HepG2 (cell line): ENCODE results near the gene LRIG1. TPM values are rescaled to one million over a fixed set of nuclear protein-coding genes. Genes with fewer than 3 reads are reported as not detected.

Source experiments
- ATF7-NPFF ChIP-seq: sonication (generic); formaldehyde crosslinking; IDR thresholded peaks from 2 replicates; pipeline ENCODE4 v1.8.1; 2023; ENCODE audit warnings: mild to moderate bottlenecking, low read depth, missing genetic modification reagents, moderate library complexity
- CC2D1A ChIP-seq: sonication (generic); formaldehyde crosslinking; IDR thresholded peaks from 2 replicates; pipeline ENCODE4 v1.8.1; 2023; ENCODE audit warnings: mild to moderate bottlenecking, missing genetic modification reagents
- DR1 ChIP-seq: sonication (generic); formaldehyde crosslinking; IDR thresholded peaks from 2 replicates; pipeline ENCODE4 v1.8.0; 2021; ENCODE audit warnings: mild to moderate bottlenecking, missing genetic modification reagents, inconsistent platforms
- HCFC1 ChIP-seq: fragments of 150-350 bp; IDR thresholded peaks from 2 replicates; pipeline ENCODE4 v1.6.1; 2014; ENCODE audit warnings: low read depth, low read length
- MBD4 ChIP-seq: IDR thresholded peaks from 2 replicates; pipeline ENCODE4 v1.6.1; 2012; ENCODE audit warnings: low read length, inconsistent platforms, borderline replicate concordance
- MIER3 ChIP-seq: IDR thresholded peaks from 2 replicates; pipeline ENCODE4 v1.6.1; 2016; ENCODE audit warnings: missing compliant biosample characterization, borderline replicate concordance
- NR1H2 ChIP-seq: sonication (generic); formaldehyde crosslinking; IDR thresholded peaks from 2 replicates; pipeline ENCODE4 v1.8.1; 2022; ENCODE audit warnings: low read depth, missing genetic modification reagents, borderline replicate concordance
- ONECUT2 ChIP-seq: sonication (generic); formaldehyde crosslinking; IDR thresholded peaks from 2 replicates; pipeline ENCODE4 v1.4.0; 2020; ENCODE audit warnings: missing genetic modification reagents
- PCBP1 ChIP-seq: fragments of 200-400 bp; formaldehyde crosslinking; IDR thresholded peaks from 2 replicates; pipeline ENCODE4 v1.6.1; 2017; ENCODE audit warnings: mild to moderate bottlenecking, low read depth, low read length, borderline replicate concordance
- WIZ ChIP-seq: sonication (generic); formaldehyde crosslinking; IDR thresholded peaks from 2 replicates; pipeline ENCODE4 v1.5.1; 2020; ENCODE audit warnings: mild to moderate bottlenecking, missing genetic modification reagents
- ZBTB38 ChIP-seq: sonication (generic); formaldehyde crosslinking; IDR thresholded peaks from 2 replicates; pipeline ENCODE4 v1.5.1; 2020; ENCODE audit warnings: mild to moderate bottlenecking, missing genetic modification reagents
- ZFP62 ChIP-seq: sonication (generic); formaldehyde crosslinking; IDR thresholded peaks from 2 replicates; pipeline ENCODE4 v1.4.0; 2020; ENCODE audit warnings: missing genetic modification reagents
- ZNF292 ChIP-seq: sonication (generic); formaldehyde crosslinking; IDR thresholded peaks from 2 replicates; pipeline ENCODE4 v1.8.1; 2022; ENCODE audit warnings: mild to moderate bottlenecking, low read depth, missing genetic modification reagents, borderline replicate concordance
- ZNF343 ChIP-seq: sonication (generic); formaldehyde crosslinking; IDR thresholded peaks from 2 replicates; pipeline ENCODE4 v1.4.0; 2020; ENCODE audit warnings: mild to moderate bottlenecking, missing genetic modification reagents
- polyA plus RNA-seq, 8 experiments: library from polyadenylated mRNA; depleted of rRNA in 3 of 8; stranded (reverse) in 7 of 8; unstranded in 1 of 8; fragments of >200 nt; fragmentation: Illumina TruSeq in 4 of 8; extraction: Trizol in 4 of 8; gene quantifications; 2 replicates each; pipeline versions ENCODE4 v1.2.1 to v1.2.3, GENCODE V29; 2011 to 2016; ENCODE audit warnings: low read depth in 4 of 8, missing spikeins in 1 of 8, mixed read lengths in 1 of 8; ENCODE audit not compliant: insufficient read depth in 1 of 8
- total RNA-seq, 5 experiments: library from RNA; depleted of rRNA; stranded (reverse); fragments of >200 nt; fragmentation: Illumina TruSeq; extraction: Trizol; gene quantifications; 2 replicates each; pipeline ENCODE4 v1.2.3, GENCODE V29; 2016; ENCODE audit warnings: low read depth in 1 of 5
- TF ChIP-seq, protein P1 (sequence below): sonication (generic); formaldehyde crosslinking; IDR thresholded peaks from 2 replicates; pipeline ENCODE4 v1.4.0; 2020; ENCODE audit warnings: missing genetic modification reagents
- TF ChIP-seq, protein P2 (sequence below): sonication (generic); formaldehyde crosslinking; IDR thresholded peaks from 2 replicates; pipeline ENCODE4 v1.4.0; 2020; ENCODE audit warnings: missing genetic modification reagents, mild to moderate bottlenecking, borderline replicate concordance
- TF ChIP-seq, protein P3 (sequence below): sonication (generic); formaldehyde crosslinking; IDR thresholded peaks from 2 replicates; pipeline ENCODE4 v1.5.1; 2020; ENCODE audit warnings: mild to moderate bottlenecking, missing genetic modification reagents, moderate library complexity
- TF ChIP-seq, protein P4 (sequence below): sonication (generic); formaldehyde crosslinking; IDR thresholded peaks from 2 replicates; pipeline ENCODE4 v1.5.1; 2020; ENCODE audit warnings: mild to moderate bottlenecking, missing genetic modification reagents

LRIG1 gene
- total and polyA plus RNA-seq, 2 of the 13 experiments (the other 11 are each of a cell fraction or from before 2014, with no cell fraction given): 17.8 to 24.8 TPM

DNA sequence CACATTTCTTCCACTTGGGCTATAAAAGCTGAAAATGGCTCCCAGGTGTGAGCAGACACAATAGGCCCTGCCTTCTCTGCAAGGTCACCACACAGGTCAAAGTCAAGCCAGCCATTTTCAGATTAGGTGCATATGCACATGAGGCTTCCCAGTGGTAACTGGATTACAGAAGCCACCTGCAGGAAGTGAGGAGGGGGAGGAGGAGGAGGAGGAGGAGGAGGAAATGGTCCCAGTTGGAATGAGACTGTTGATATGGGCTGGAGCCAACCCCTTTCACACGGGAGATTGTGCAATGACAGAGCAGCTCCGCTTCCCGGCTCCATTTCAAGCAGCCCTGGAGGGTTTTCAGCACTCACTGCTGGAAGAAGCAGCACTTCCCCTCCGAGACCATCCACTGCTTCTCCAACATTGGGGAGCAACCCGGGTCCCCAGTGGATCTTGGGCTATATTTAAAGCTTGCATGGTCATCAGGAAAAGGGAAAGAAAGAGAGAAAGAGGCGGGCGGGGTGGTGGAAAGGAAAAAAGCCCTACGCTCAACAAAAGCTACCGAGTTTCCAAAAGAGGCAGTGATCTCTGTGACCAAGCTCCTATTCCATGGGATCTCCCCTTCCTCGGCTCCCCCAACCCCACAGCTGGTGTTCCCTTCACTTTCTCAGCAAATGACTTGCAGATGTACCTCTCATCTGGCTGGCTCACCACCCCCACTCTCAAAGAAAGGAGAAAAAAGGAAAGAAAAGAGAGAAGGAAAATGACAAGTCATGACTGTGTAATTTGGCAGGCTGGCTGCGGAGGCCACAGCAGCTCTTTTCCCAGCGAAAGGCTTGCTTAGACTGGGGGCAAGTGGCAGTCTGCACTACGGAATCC, 58.3 kb downstream of the LRIG1 start (continued):
- TF ChIP-seq, protein P1, sequence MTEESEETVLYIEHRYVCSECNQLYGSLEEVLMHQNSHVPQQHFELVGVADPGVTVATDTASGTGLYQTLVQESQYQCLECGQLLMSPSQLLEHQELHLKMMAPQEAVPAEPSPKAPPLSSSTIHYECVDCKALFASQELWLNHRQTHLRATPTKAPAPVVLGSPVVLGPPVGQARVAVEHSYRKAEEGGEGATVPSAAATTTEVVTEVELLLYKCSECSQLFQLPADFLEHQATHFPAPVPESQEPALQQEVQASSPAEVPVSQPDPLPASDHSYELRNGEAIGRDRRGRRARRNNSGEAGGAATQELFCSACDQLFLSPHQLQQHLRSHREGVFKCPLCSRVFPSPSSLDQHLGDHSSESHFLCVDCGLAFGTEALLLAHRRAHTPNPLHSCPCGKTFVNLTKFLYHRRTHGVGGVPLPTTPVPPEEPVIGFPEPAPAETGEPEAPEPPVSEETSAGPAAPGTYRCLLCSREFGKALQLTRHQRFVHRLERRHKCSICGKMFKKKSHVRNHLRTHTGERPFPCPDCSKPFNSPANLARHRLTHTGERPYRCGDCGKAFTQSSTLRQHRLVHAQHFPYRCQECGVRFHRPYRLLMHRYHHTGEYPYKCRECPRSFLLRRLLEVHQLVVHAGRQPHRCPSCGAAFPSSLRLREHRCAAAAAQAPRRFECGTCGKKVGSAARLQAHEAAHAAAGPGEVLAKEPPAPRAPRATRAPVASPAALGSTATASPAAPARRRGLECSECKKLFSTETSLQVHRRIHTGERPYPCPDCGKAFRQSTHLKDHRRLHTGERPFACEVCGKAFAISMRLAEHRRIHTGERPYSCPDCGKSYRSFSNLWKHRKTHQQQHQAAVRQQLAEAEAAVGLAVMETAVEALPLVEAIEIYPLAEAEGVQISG (CRISPR knock-in tag): peak; percentile 35; the same call in 1 of the 2 replicates
- TF ChIP-seq ATF7-NPFF (CRISPR knock-in tag): no peak
- TF ChIP-seq MBD4: no peak
- TF ChIP-seq WIZ (CRISPR knock-in tag): 0 out of 2 replicates have a peak, but pooled peaks have one; percentile 49
- no peak for TF ChIP-seq DR1 (CRISPR knock-in tag)
- TF ChIP-seq, protein P2, sequence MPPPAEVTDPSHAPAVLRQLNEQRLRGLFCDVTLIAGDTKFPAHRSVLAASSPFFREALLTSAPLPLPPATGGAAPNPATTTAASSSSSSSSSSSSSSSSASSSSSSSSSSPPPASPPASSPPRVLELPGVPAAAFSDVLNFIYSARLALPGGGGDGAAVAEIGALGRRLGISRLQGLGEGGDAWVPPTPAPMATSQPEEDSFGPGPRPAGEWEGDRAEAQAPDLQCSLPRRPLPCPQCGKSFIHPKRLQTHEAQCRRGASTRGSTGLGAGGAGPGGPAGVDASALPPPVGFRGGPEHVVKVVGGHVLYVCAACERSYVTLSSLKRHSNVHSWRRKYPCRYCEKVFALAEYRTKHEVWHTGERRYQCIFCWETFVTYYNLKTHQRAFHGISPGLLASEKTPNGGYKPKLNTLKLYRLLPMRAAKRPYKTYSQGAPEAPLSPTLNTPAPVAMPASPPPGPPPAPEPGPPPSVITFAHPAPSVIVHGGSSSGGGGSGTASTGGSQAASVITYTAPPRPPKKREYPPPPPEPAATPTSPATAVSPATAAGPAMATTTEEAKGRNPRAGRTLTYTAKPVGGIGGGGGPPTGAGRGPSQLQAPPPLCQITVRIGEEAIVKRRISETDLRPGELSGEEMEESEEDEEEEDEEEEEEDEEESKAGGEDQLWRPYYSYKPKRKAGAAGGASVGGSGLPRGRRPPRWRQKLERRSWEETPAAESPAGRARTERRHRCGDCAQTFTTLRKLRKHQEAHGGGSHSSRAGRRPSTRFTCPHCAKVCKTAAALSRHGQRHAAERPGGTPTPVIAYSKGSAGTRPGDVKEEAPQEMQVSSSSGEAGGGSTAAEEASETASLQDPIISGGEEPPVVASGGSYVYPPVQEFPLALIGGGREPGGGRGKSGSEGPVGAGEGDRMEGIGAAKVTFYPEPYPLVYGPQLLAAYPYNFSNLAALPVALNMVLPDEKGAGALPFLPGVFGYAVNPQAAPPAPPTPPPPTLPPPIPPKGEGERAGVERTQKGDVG (CRISPR knock-in tag): no peak
- TF ChIP-seq, protein P3, sequence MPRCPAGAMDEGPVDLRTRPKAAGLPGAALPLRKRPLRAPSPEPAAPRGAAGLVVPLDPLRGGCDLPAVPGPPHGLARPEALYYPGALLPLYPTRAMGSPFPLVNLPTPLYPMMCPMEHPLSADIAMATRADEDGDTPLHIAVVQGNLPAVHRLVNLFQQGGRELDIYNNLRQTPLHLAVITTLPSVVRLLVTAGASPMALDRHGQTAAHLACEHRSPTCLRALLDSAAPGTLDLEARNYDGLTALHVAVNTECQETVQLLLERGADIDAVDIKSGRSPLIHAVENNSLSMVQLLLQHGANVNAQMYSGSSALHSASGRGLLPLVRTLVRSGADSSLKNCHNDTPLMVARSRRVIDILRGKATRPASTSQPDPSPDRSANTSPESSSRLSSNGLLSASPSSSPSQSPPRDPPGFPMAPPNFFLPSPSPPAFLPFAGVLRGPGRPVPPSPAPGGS (CRISPR knock-in tag): no peak
- no peak for TF ChIP-seq PCBP1
- TF ChIP-seq ZFP62 (CRISPR knock-in tag): no peak
- no peak for TF ChIP-seq ONECUT2
- no peak for TF ChIP-seq MIER3 (CRISPR knock-in tag)
- no peak for TF ChIP-seq HCFC1
- TF ChIP-seq, protein P4, sequence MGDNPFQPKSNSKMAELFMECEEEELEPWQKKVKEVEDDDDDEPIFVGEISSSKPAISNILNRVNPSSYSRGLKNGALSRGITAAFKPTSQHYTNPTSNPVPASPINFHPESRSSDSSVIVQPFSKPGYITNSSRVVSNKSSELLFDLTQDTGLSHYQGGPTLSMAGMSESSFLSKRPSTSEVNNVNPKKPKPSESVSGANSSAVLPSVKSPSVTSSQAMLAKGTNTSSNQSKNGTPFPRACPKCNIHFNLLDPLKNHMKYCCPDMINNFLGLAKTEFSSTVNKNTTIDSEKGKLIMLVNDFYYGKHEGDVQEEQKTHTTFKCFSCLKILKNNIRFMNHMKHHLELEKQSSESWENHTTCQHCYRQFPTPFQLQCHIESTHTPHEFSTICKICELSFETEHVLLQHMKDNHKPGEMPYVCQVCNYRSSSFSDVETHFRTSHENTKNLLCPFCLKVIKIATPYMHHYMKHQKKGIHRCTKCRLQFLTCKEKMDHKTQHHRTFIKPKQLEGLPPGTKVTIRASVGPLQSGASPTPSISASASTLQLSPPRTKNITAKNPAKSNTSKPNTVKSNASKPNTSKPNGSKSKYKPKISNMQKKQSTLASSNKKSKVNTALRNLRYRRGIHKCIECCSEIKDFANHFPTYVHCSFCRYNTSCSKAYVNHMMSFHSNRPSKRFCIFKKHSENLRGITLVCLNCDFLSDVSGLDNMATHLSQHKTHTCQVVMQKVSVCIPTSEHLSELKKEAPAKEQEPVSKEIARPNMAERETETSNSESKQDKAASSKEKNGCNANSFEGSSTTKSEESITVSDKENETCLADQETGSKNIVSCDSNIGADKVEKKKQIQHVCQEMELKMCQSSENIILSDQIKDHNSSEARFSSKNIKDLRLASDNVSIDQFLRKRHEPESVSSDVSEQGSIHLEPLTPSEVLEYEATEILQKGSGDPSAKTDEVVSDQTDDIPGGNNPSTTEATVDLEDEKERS (CRISPR knock-in tag): peak; percentile 79; the same call in 1 of the 2 replicates
- TF ChIP-seq NR1H2 (CRISPR knock-in tag): no peak
- TF ChIP-seq ZNF292 (CRISPR knock-in tag): peak; percentile 50; the same call in 1 of the 2 replicates
- peak; percentile 53; the same call in 1 of the 2 replicates for TF ChIP-seq ZBTB38 (CRISPR knock-in tag)
- TF ChIP-seq ZNF343 (CRISPR knock-in tag): 0 out of 2 replicates have a peak, but pooled peaks have one; percentile 31
- no peak for TF ChIP-seq CC2D1A (CRISPR knock-in tag)
